Measurements from ENCODE around the gene TMEM82.
A peak's percentile ranks its signal among the peaks of the same experiment; 100 is the strongest.
"Not testable (repeated sequence)": the region's sequence is repeated elsewhere in the genome, so short reads cannot be mapped to it uniquely, and the experiment has no call there.

TMEM82 gene

DNA sequence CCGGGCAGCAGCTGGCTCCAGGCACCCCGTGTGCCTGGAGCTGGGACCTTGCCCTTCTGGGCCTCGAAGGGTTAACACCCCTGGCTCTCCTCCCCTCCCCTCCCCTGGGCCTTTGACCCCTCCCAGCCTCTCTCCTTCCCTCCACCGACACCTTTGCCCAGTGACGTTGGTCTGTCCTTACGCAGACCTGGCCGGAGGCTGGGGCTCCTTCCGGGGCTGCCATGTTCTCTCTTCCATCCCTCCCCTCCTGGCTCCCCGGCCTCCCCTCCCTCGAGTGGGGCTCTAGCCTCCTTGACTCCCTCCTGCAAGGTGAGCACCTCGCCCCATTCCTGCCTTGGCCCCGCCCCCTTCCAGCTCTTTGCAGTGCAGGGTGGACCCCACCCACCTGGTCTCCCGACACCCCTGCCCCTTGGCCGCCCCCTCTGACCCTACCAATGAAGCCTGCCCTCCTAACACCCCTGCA lies at the start of gene TMEM82:
TSS of gene TMEM82 (plus strand) at position 161 of the 463 bp plus-strand sequence. CDS start at position 222, 61 bp downstream.
- no peak for DNase-seq

DNA sequence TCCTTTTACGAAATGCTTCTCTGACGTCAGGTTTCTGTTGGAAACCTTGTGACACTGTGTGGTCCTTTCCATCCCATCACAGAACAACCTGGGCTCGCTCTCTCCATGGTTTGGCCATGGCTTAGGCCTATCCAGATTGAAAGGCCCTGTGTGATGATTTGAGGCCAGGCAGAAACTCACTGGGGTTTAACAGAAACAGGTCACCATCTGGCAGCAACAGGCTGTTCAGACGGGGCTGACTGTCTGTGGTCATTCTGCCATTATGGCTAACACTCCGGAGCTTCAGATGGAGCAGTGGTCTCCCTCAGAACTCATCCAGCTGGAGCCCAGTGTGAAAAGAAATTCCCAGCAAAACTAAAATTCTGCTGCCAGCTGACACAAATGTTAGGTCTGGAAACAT lies 48.9 kb upstream of the TMEM82 start:
- DNase-seq, result peak; percentile 22 to 59

GRCh38 chr1:15696956-15697521 lies 45.3 kb upstream of the TMEM82 start:
- no peak for DNase-seq

DNA sequence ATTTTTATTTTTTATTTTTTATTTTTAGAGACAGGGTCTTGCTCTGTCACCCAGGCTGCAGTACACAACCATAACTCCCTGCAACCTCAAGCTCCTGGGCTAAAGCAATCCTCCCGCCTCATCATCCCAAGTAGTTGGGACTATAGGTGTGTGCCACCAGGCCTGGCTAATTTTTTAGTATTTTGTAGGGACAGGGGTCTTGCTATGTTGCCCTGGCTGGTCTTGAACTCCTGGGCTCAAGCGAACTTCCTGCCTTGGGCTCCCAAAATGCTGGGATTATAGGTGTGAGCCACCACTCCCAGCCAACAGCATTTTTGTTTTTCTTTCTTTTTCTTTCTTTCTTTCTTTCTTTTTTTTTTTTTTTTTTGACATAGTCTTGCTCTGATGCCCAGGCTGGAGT lies 44.1 kb upstream of the TMEM82 start:
- DNase-seq, result no peak

DNA sequence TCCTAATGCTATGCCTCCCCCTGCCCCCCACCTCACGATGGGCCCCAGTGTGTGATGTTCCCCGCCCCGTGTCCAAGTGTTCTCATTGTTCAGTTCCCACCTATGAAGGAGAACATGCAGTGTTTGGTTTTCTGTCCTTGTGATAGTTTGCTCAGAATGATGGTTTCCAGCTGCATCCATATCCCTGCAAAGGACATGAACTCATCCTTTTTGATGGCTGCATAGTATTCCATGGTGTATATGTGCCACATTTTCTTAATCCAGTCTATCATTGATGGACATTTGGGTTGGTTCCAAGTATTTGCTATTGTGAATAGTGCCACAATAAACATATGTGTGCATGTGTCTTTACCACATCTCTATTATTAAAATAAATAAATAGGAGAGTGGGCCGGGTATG lies 43.0 kb upstream of the TMEM82 start:
- not testable (repeated sequence) for DNase-seq

- no peak for DNase-seq
Measured at GRCh38 chr1:15700508-15700907, 41.8 kb upstream of the TMEM82 start.

DNA sequence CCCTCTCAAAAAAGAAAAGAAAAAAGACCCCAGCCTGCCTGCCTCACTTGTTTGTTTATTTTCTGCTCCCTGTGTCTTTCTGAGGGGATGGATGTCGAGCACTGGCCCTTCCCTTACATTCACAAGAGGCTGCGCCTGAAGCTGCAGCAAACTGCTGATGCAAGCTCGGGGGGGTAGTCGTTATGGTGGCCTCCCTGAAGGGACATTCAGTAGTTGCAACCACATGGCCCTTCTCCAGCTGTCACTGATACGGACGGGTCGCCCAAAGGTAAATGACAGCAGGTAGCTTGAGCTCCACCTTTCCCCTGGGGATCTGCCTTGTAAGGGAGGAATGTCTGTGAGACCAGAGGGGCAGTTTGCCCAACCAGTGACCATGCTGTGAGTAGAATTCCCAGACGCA lies 40.5 kb upstream of the TMEM82 start:
- no peak for DNase-seq

- peak in 1 of 2 experiments; percentile 28 for DNase-seq
Measured at GRCh38 chr1:15702722-15703550, 39.4 kb upstream of the TMEM82 start.

GRCh38 chr1:15703562-15703961 lies 38.7 kb upstream of the TMEM82 start:
- DNase-seq, result no peak

DNA sequence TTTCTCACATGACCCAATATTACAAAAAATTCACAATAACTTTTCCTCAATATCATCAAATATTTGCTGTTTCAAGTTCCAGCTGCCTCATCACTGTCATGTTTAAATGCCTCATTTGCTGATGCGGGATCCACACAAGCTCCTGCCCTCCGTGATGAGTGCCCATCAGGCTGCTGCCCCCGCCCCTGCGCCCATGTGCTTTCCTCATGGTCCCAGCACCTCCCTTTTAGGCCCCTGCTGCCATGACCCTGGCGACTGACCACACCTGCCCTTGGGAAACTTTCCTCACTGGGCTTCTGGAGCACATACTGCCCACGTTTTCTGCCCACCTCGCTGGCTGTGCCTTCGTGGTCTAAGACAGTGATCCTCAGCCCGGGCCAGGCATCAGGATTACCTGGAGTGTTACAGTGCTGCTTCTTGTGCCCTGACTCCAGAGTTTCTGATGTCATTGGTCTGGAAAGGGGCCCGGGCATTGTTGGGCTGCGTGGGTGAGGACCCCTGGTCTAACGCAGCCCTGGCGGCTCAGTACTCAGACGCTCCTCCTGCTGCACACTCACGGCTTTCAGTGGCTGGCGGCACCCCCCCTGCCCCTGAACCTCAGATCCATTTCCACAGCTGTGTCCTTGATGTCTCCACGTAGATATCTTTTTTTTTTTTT lies 37.6 kb upstream of the TMEM82 start:
- no peak for DNase-seq

- DNase-seq, result no peak
Measured at GRCh38 chr1:15705184-15705566, 37.1 kb upstream of the TMEM82 start.

- no peak for DNase-seq
Measured at GRCh38 chr1:15706751-15707150, 35.5 kb upstream of the TMEM82 start.

DNA sequence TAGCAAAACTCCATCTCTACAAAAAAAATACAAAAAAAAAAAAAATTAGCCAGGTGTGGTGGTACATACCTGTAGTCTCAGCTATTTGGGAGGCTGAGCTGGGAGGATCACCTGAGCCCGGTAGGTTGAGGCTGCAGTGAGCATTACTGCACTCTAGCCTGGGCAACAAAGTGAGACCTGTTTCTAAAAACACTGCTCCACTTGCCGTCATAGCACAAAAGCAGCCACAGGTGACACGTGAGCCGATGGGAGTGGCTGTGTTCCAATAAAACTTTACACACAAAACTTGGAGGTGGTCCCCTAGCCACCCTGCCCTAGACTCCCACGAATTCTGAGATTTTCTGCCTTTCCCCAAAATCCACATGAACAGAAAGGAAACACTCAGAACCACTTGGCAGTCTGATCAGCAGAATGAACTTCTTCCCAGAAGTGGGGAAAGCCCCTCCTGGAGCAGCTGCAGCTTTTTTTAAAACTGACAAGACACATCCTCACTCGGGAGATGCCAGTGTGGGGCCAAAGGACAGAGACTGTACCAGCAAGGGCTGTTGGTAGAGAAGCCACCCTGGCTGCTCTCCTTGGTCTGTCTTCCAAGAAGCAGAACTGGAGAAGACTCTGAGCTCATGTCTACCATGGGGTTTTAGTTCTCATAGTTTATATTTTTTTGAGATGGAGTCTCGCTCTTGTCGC lies 34.9 kb upstream of the TMEM82 start:
- no peak for DNase-seq

DNA sequence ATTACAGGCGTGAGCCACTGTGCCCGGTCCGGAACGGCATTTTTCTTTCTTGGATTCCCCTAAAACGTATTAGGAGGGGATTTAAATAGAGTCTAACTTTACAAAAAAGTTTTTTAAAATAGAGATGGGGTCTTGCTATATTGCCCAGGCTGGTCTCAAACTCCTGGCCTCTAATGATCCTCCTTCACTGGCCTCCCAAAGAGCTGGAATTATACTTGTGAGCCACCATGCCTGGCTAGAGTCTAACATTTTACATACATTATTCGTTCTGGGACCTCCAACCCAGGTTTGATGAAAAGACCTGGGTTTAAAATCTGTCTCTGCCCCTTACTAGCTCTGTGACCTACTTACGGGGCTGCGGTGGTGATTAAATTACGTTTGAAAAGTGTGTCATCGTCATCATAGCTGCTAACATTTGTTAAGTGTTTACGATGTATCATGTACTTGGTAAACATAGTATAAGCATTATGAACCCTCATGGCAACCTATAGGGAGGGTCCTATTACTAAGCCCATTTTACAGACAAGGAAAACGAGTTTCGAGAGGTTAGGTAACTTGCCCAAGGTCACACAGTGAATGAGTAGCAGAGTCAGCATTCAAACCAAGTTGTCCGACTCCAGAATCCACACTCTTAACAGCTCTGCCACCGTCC lies 33.7 kb upstream of the TMEM82 start:
- no peak for DNase-seq

GRCh38 chr1:15709226-15709625 lies 33.1 kb upstream of the TMEM82 start:
- no peak for DNase-seq

DNA sequence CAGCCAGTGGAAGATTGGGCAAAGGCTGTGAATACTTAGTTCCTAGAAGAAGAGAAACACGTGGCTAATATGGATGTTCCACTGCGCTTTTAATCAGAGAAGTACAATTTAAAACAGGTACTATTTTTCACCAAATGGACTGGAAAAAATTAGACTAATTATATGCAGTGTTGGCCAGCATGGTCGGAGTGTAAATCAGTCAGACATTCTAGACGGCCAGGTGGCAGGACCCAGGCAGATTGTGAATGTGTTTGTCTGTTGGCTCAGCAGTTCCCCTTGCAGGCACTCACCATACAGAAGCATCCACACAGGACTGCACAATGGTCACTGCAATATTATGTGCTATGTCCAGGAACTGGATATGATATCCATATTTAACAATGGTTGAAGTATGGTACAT lies 30.1 kb upstream of the TMEM82 start:
- DNase-seq, result no peak

GRCh38 chr1:15714406-15715136 lies 27.7 kb upstream of the TMEM82 start:
- DNase-seq, result peak; percentile 59 to 74

GRCh38 chr1:15717418-15718125 lies 24.7 kb upstream of the TMEM82 start:
- no peak for DNase-seq

- no peak for DNase-seq
Measured at GRCh38 chr1:15718199-15718601, 24.1 kb upstream of the TMEM82 start.

- DNase-seq, result no peak
Measured at GRCh38 chr1:15719381-15720120, 22.7 kb upstream of the TMEM82 start.

- DNase-seq, result no peak
Measured at GRCh38 chr1:15720861-15721260, 21.4 kb upstream of the TMEM82 start.

Measured in NCI-H524 (cell line).